GM19238 (cell line): ENCODE measurements around the gene SEPTIN1.
"Not testable (repeated sequence)": the region's sequence is repeated elsewhere in the genome, so short reads cannot be mapped to it uniquely, and the experiment has no call there.

Experiments
- DNase-seq: peaks from one replicate; pipeline ENCODE4 v3.0.0; 2011; ENCODE audit warnings: low spot score; ENCODE audit not compliant: insufficient read length

The SEPTIN1 gene

GRCh38 chr16:30357715-30358576, 24.4 kb downstream of the SEPTIN1 start:
- DNase-seq, result no peak

GRCh38 chr16:30357085-30357714, 25.2 kb downstream of the SEPTIN1 start:
- no peak for DNase-seq

- DNase-seq, result no peak
Observed at GRCh38 chr16:30356401-30357084, 25.8 kb downstream of the SEPTIN1 start.

DNA sequence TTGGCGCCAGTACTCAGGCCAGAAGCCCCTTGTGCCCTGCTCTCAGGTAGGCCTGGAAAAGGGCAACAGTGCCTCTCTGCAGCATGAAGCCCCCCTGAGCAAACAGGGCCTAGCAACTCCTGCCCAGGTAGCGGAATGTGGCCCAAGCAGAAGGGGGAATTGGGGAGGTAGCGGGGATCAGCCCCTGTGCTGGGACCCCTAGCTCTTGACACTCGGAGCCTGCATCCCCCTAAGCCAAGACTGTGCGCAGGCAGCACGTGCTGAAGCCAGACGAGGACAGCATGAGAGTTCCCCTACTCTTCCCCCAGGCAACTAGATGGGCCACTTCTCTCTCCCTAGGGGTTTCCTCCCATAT, 26.4 kb downstream of the SEPTIN1 start:
- no peak for DNase-seq

DNA sequence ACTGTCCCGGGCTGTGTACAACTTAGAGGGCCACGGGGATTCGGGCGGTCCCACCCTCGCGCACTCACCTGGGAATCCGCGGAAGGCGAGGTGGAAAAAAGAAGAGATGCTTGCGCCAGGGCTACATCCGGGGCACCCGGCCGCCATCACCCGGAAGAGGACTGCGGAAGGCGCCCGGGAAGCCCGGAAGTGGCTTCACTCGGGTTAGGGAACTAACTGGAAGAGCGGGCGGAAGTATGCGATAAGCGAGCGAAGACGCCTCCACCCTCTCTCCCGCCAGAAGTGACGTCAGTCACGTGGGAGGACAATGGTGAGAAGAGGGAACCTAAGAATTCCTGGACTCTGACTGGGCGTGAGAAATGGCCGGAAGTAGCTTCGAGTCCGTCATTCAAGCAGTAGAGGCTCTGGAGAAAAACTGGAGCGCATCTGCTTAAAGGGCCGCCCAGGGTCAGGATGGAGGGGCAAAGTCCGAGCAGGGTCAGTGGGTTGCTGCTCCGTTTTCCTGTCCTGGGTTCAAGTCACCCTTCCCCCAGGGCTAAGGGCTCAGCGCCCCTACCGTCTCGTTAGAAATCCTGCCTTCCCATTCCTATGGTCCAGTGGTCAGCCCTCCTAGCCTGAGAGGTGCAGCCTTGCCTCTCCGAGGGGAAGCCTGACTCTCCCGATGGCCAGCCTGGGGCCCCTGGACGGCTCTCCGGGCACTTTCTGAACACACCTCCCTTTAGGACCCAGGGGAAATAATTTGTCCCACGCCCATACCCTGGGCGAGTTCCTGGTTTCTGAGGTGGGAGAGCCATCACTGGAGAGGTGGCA, 27.0 kb downstream of the SEPTIN1 start, which contains the start of gene CD2BP2:
CD2BP2 (minus strand) TSS at position 165 of the 810 bp plus-strand sequence. CDS start 627 bp downstream, outside the sequence.
- DNase-seq, result peak; percentile 91

- no peak for DNase-seq
Observed at GRCh38 chr16:30354423-30355143, 27.8 kb downstream of the SEPTIN1 start.

GRCh38 chr16:30353438-30354129, 28.8 kb downstream of the SEPTIN1 start:
- DNase-seq, result no peak

DNA sequence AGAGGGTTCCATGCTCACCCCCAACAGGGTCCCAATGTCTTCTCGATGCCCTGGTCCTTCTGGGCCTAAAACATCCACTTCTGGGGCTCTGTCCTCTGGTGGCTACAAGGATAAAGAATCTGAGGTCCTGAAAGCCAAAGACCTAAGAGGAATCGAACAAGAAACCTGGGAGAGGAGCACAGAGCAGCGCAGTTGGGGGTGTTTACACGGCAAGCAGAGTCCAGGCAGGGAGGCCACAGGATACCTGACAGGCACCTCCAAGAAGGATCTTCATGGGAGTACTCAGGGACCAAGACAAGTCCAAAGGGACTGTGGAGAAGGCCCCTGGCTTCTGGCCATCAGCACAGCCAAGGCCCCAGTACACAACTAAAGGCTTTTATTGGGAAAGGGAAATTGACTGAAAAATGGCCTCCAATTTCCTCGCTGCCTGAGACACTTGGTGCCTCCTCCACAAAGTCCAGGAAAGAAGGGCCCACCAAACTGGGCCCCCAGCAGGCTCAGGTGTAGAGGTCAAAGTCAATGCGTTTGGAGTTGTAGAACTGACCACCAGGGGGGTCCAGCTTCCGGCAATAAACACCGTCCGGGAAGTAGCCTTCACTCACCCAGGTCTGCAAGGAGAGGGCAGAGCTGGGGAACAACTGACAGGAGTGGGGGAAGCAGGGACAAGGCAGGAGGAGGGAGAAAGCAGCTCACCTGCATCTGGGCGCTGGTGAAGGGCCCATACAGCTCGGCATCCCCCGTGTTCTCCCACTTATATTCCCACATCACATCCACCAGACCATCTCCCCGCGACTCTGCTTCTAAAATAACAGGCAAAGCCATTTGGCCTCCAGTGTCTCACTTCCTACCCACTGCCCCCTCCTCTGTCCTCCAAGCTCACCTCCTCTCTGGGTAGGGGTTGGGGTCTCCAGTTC, 29.6 kb downstream of the SEPTIN1 start:
- no peak for DNase-seq

- DNase-seq, result no peak
Observed at GRCh38 chr16:30351586-30352419, 30.6 kb downstream of the SEPTIN1 start.

GRCh38 chr16:30351001-30351441, 31.3 kb downstream of the SEPTIN1 start:
- DNase-seq, result no peak

DNA sequence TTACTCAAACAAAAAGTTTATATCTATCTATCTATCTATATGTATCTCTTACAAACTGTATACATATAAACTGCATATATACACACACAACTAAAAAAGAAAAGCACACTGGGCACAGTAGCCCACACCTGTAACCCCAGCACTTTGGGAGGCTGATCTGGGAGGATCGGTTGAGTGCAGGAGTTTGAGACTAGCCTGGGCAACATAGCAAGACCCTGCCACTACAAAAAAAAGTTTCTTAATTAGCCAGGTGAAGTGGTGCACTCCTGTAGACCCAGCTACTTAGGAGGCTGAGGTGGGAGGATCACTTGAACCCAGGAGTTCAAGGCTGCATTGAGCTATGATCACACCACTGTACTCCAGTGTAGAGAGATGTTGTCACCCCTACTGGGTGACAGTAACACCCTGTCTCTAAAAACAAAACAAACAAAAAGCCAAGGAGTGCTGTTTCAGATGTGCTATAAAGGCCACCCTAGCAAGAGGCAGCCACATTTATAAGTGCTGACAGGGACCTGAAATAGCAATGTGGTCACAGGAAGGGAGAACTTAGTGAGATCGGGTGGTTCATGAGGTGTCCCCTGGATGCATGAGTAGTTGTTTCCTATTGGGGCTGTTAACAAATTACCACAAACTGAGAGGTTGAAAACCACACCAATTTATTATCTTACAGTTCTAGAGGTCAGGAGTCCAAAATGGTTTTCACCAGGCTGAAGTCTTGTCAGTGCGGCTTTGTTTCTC, 32.1 kb downstream of the SEPTIN1 start:
- no peak for DNase-seq

GRCh38 chr16:30349675-30350074, 32.7 kb downstream of the SEPTIN1 start:
- DNase-seq, result no peak

DNA sequence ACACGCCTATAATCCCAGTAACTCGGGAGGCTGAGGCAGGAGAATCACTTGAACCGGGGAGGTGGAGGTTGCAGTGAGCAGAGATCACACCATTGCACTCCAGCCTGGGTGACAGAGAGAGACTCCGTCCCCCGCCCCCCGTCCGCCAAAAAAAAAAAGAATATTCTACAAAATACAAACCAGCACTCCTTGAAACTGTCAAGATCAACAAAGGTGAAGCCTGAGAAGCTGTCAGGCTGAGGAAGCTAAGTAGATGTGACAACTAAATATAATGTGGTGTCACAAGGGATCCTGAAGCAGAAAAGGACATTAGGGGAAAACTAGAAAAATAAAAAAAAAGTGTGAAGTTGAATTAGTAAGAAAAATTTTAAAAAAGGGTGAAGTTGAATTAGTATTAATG, 33.4 kb downstream of the SEPTIN1 start:
- no peak for DNase-seq

- no peak for DNase-seq
Observed at GRCh38 chr16:30348113-30348512, 34.2 kb downstream of the SEPTIN1 start.

- DNase-seq, result no peak
Observed at GRCh38 chr16:30346286-30346685, 36.1 kb downstream of the SEPTIN1 start.

- not testable (repeated sequence) for DNase-seq
Observed at GRCh38 chr16:30343491-30343820, 38.9 kb downstream of the SEPTIN1 start.

GRCh38 chr16:30342751-30343490, 39.4 kb downstream of the SEPTIN1 start:
- DNase-seq, result no peak
